Hepatocyte (in vitro differentiated cells): ENCODE data around the gene USP11. TPM values are rescaled to one million over a fixed set of nuclear protein-coding genes. Genes with fewer than 3 reads are reported as not detected.

Source experiments
- DNase-seq: peaks from one replicate; pipeline ENCODE4 v3.0.0-alpha.2; 2016; ENCODE audit warnings: low spot score
- H2AFZ ChIP-seq: fragments of 200-600 bp; sonication (generic); 2 replicates; pipeline ENCODE4 v1.6.0; 2016; ENCODE audit warnings: antibody characterized with exemption, mild to moderate bottlenecking
- H3K27ac ChIP-seq: fragments of 200-600 bp; sonication (generic); 2 replicates; pipeline ENCODE4 v1.5.1; 2016; ENCODE audit warnings: mild to moderate bottlenecking
- H3K27me3 ChIP-seq: fragments of 200-600 bp; sonication (generic); 2 replicates; pipeline ENCODE4 v1.6.1; 2016
- H3K36me3 ChIP-seq: fragments of 200-600 bp; sonication (generic); replicated peaks from 2 replicates; pipeline ENCODE4 v1.5.1; 2016; ENCODE audit warnings: low read depth; ENCODE audit not compliant: insufficient read depth
- H3K4me1 ChIP-seq: fragments of 200-600 bp; sonication (generic); 2 replicates; pipeline ENCODE4 v1.5.1; 2016; ENCODE audit warnings: mild to moderate bottlenecking, moderate library complexity; ENCODE audit not compliant: insufficient read depth
- H3K4me2 ChIP-seq: fragments of 200-600 bp; sonication (generic); 2 replicates; pipeline ENCODE4 v1.6.0; 2016
- H3K4me3 ChIP-seq: fragments of 200-600 bp; sonication (generic); 2 replicates; pipeline ENCODE4 v1.5.1; 2016; ENCODE audit warnings: mild to moderate bottlenecking
- H3K79me2 ChIP-seq: fragments of 200-600 bp; sonication (generic); 2 replicates; pipeline ENCODE4 v1.6.0; 2017; ENCODE audit warnings: mild to moderate bottlenecking
- H3K9me2 ChIP-seq: fragments of 200-600 bp; sonication (generic); replicated peaks from 2 replicates; pipeline ENCODE4 v1.6.0; 2017; ENCODE audit warnings: mild to moderate bottlenecking; ENCODE audit not compliant: insufficient read depth
- H3K9me3 ChIP-seq: fragments of 200-600 bp; sonication (generic); 2 replicates; pipeline ENCODE4 v1.5.1; 2016; ENCODE audit warnings: low read depth, mild to moderate bottlenecking
- H4K20me1 ChIP-seq: fragments of 200-600 bp; sonication (generic); 2 replicates; pipeline ENCODE4 v1.6.0; 2016; ENCODE audit warnings: mild to moderate bottlenecking; ENCODE audit not compliant: insufficient read depth, poor library complexity, severe bottlenecking
- EZH2 ChIP-seq: fragments of 200-600 bp; sonication (generic); IDR thresholded peaks from 2 replicates; pipeline ENCODE4 v1.6.1; 2016; ENCODE audit warnings: antibody characterized with exemption, mild to moderate bottlenecking, borderline replicate concordance
- EZH2phosphoT487 ChIP-seq: fragments of 200-600 bp; sonication (generic); IDR thresholded peaks from one replicate; pipeline ENCODE4 v1.6.1; 2018; ENCODE audit warnings: antibody characterized with exemption, mild to moderate bottlenecking, low read depth, moderate library complexity; ENCODE audit not compliant: unreplicated experiment, severe bottlenecking
- WGBS: methylation state at CpG from one replicate; pipeline ENCODE4 v1.1.6; 2016; ENCODE audit warnings: low lambda C conversion rate; ENCODE audit errors: missing lambda C conversion rate; 5-methylcytosine and 5-hydroxymethylcytosine counted together
- polyA plus RNA-seq: library from polyadenylated mRNA; unstranded; fragments of >200 nt; fragmentation: Nextera tagmentation; extraction: Ambion mirVana; gene quantifications from 2 replicates; pipeline ENCODE4 v1.2.1, GENCODE V29; 2016
- total RNA-seq: library from RNA; depleted of rRNA; stranded (reverse); fragments of >200 nt; gene quantifications from 2 replicates; pipeline ENCODE4 v1.2.3, GENCODE V29; 2014
- TF ChIP-seq, protein P1 (sequence below): fragments of 200-600 bp; sonication (generic); IDR thresholded peaks from 2 replicates; pipeline ENCODE4 v1.5.1; 2016; ENCODE audit warnings: antibody characterized with exemption, mild to moderate bottlenecking; ENCODE audit not compliant: poor library complexity

Gene USP11
- total and polyA plus RNA-seq, 2 experiments from 2014 or later, result 89.2 to 199 TPM

DNA sequence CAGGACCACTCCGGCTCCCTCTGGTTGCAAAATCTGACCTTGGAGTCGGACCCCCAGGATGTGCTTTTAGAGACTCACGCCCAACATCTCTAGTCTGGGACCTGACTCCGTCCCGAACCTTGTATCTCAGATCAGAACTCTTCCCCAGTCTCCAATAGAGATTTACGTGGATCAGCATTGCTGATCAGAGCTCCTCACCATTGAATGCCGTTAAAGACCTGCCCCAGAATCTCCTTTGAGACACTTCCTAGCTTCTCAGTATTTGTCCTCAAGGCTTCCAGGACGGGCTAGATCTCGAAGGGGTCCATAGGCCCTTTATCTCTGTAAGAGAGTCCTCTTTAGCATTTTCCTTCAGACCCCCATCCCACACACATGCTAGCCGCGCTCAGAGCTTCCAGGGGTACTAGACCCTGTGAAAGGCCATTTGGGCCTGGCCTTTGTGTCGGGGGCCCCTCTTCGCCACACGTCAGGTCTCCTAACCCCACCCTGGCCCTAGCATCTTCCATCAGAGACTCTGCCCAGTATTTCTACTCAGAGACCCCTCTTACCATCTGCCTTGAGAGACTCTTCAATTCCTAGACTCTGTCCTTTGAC, 38.5 kb upstream of the USP11 start:
- H3K4me3 ChIP-seq, result peak overlapping the region; percentile 49
- H3K4me2 ChIP-seq, result peak overlapping the region; percentile 95
- no peak for DNase-seq
- H3K27me3 ChIP-seq, result no peaks in the 10 kb centered on the region
- TF ChIP-seq, protein P1, sequence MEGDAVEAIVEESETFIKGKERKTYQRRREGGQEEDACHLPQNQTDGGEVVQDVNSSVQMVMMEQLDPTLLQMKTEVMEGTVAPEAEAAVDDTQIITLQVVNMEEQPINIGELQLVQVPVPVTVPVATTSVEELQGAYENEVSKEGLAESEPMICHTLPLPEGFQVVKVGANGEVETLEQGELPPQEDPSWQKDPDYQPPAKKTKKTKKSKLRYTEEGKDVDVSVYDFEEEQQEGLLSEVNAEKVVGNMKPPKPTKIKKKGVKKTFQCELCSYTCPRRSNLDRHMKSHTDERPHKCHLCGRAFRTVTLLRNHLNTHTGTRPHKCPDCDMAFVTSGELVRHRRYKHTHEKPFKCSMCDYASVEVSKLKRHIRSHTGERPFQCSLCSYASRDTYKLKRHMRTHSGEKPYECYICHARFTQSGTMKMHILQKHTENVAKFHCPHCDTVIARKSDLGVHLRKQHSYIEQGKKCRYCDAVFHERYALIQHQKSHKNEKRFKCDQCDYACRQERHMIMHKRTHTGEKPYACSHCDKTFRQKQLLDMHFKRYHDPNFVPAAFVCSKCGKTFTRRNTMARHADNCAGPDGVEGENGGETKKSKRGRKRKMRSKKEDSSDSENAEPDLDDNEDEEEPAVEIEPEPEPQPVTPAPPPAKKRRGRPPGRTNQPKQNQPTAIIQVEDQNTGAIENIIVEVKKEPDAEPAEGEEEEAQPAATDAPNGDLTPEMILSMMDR, result no peak
- peaks cover 49% of the 10 kb centered on the region for H3K4me1 ChIP-seq
- no peaks in the 10 kb centered on the region for H3K36me3 ChIP-seq
- H3K27ac ChIP-seq, result peak overlapping the region; percentile 98
- peak overlapping the region; percentile 54 for H2AFZ ChIP-seq
- H4K20me1 ChIP-seq, result peaks cover 45% of the 10 kb centered on the region
- no peaks in the 10 kb centered on the region for H3K9me2 ChIP-seq
- 3% methylated on average over 14 of the region's 14 CpGs for WGBS
- no peaks in the 10 kb centered on the region for H3K9me3 ChIP-seq
- H3K79me2 ChIP-seq, result peaks cover 61% of the 10 kb centered on the region

DNA sequence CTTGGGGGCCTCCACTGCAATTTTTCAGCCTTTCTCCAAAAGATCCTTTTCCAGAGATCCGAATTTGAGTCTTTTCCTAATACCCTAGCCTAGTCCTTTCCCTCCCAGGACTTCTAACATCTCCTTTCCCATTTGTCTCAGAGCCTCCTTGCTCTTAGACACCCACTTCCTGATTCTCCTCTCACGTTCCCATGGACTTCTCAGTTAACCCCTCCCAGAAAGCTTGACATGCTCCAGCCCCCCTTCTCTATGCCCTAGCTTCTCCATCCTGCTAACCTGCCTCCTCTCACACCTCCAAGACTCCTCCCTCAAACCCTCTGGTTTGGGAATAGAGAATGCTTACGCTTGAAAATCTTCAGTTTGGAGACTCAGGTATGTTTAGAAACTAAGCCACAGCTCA, 36.7 kb upstream of the USP11 start:
- DNase-seq, result no peak
- H3K9me3 ChIP-seq, result no peaks in the 10 kb centered on the region
- H3K4me2 ChIP-seq, result peak overlapping the region; percentile 95
- H3K9me2 ChIP-seq, result no peaks in the 10 kb centered on the region
- H3K27ac ChIP-seq, result no peak overlapping the region
- H2AFZ ChIP-seq, result no peak overlapping the region
- peaks cover 49% of the 10 kb centered on the region for H3K4me1 ChIP-seq
- no peaks in the 10 kb centered on the region for H3K36me3 ChIP-seq
- peaks cover 47% of the 10 kb centered on the region for H4K20me1 ChIP-seq
- H3K4me3 ChIP-seq, result no peak overlapping the region
- H3K27me3 ChIP-seq, result no peaks in the 10 kb centered on the region
- H3K79me2 ChIP-seq, result peaks cover 76% of the 10 kb centered on the region
- 68% methylated on average over 3 of the region's 3 CpGs for WGBS
- TF ChIP-seq, protein P1, result no peak
- TF ChIP-seq EZH2phosphoT487, result no peak
- TF ChIP-seq EZH2, result no peak

DNA sequence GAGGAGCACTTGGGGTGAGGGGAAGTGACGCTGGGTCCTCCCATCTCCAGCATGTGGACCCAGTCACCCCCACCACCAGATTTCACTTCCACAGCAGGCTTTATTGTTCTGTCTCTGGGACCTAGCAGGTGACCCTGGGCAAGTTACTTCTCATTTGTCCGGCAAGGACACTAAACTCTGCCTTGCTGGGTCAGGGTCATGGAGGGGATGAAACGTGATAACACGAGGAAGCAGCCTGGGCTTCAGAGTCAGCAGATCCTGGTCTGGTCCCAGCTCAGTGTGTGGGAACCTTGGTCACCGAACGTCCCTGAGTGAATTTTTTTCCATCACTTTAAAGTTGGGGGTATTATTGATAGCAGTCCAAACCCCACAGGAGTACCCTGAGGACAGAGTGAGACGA, 35.3 kb upstream of the USP11 start:
- Histone ChIP-seq H4K20me1 (peaks cover 47% of the 10 kb centered on the region), H3K9me2 (no peaks in the 10 kb centered on the region), H3K9me3 (no peaks in the 10 kb centered on the region), H3K36me3 (no peaks in the 10 kb centered on the region), H2AFZ (no peak overlapping the region), H3K4me1 (peaks cover 43% of the 10 kb centered on the region), H3K4me2 (peak overlapping the region; percentile 95), H3K27ac (peak overlapping the region; percentile 34), H3K79me2 (peaks cover 83% of the 10 kb centered on the region), H3K27me3 (no peaks in the 10 kb centered on the region), H3K4me3 (no peak overlapping the region)
- DNase-seq, result no peak
- 58% methylated on average over 7 of the region's 7 CpGs for WGBS
- TF ChIP-seq, protein P1, result no peak
